Measurements from ENCODE around the gene CADM1. TPM values are rescaled to one million over a fixed set of nuclear protein-coding genes. Genes with fewer than 3 reads are reported as not detected.

The CADM1 gene
- total RNA-seq, 1 experiment from 2014 or later: 12.9 TPM

GRCh38 chr11:115447273-115447864, 56.8 kb downstream of the CADM1 start:
- no peaks in the 10 kb centered on the region for H3K36me3 ChIP-seq (ENCODE audit: insufficient read depth, low read length, poor library complexity, severe bottlenecking)
- no peak overlapping the region for H3K27ac ChIP-seq (ENCODE audit: low read depth, low read length, poor library complexity, severe bottlenecking)
- H3K9me3 ChIP-seq (ENCODE audit: low read depth, low read length, poor library complexity, severe bottlenecking): peaks cover 21% of the 10 kb centered on the region
- no peaks in the 10 kb centered on the region for H3K27me3 ChIP-seq (replicated peaks; ENCODE audit: insufficient read depth, low read depth, low read length, poor library complexity)
- no peak overlapping the region for H3K4me3 ChIP-seq (ENCODE audit: low read depth, low read length, poor library complexity, severe bottlenecking)
- DNase-seq (ENCODE audit: low spot score): no peak
- no peaks in the 10 kb centered on the region for H3K4me1 ChIP-seq (ENCODE audit: insufficient read depth, low read length, poor library complexity, severe bottlenecking)
- intact Hi-C loops (cut with micrococcal nuclease; ENCODE audit: unreplicated experiment): no loop called here
- POLR2A ChIA-PET (ENCODE audit: low non-redundant PET): no interaction called here
- TF ChIP-seq CTCF (conservative IDR thresholded peaks at IDR 0.05; ENCODE audit: low read depth, low read length) (no peak), EZH2 (IDR thresholded peaks at IDR 0.05; ENCODE audit: borderline replicate concordance, low read depth, low read length, poor library complexity, severe bottlenecking) (no peak)
- BruUV-seq (replicated peaks): no TSS peak
- CTCF ChIA-PET: no interaction called here

GRCh38 chr11:115446214-115446613, 58.0 kb downstream of the CADM1 start:
- Histone ChIP-seq H3K4me1 (ENCODE audit: insufficient read depth, low read length, poor library complexity, severe bottlenecking) (no peaks in the 10 kb centered on the region), H3K27ac (ENCODE audit: low read depth, low read length, poor library complexity, severe bottlenecking) (no peak overlapping the region), H3K27me3 (replicated peaks; ENCODE audit: insufficient read depth, low read depth, low read length, poor library complexity) (no peaks in the 10 kb centered on the region), H3K4me3 (ENCODE audit: low read depth, low read length, poor library complexity, severe bottlenecking) (no peak overlapping the region), H3K9me3 (ENCODE audit: low read depth, low read length, poor library complexity, severe bottlenecking) (peaks cover 21% of the 10 kb centered on the region), H3K36me3 (ENCODE audit: insufficient read depth, low read length, poor library complexity, severe bottlenecking) (no peaks in the 10 kb centered on the region)
- TF ChIP-seq CTCF (conservative IDR thresholded peaks at IDR 0.05; ENCODE audit: low read depth, low read length) (no peak), EZH2 (IDR thresholded peaks at IDR 0.05; ENCODE audit: borderline replicate concordance, low read depth, low read length, poor library complexity, severe bottlenecking) (no peak)
- ChIA-PET CTCF (no interaction called here), POLR2A (ENCODE audit: low non-redundant PET) (no interaction called here)
- no peak for DNase-seq (ENCODE audit: low spot score)
- BruUV-seq (replicated peaks): no TSS peak
- intact Hi-C loops (cut with micrococcal nuclease; ENCODE audit: unreplicated experiment): no loop called here

GRCh38 chr11:115444542-115444941, 59.7 kb downstream of the CADM1 start:
- TF ChIP-seq CTCF (conservative IDR thresholded peaks at IDR 0.05; ENCODE audit: low read depth, low read length) (no peak), EZH2 (IDR thresholded peaks at IDR 0.05; ENCODE audit: borderline replicate concordance, low read depth, low read length, poor library complexity, severe bottlenecking) (no peak)
- BruUV-seq (replicated peaks): no TSS peak
- no peaks in the 10 kb centered on the region for H3K36me3 ChIP-seq (ENCODE audit: insufficient read depth, low read length, poor library complexity, severe bottlenecking)
- intact Hi-C loops (cut with micrococcal nuclease; ENCODE audit: unreplicated experiment): no loop called here
- H3K9me3 ChIP-seq (ENCODE audit: low read depth, low read length, poor library complexity, severe bottlenecking): peaks cover 21% of the 10 kb centered on the region
- no peaks in the 10 kb centered on the region for H3K27me3 ChIP-seq (replicated peaks; ENCODE audit: insufficient read depth, low read depth, low read length, poor library complexity)
- POLR2A ChIA-PET (ENCODE audit: low non-redundant PET): no interaction called here
- no peak overlapping the region for H3K27ac ChIP-seq (ENCODE audit: low read depth, low read length, poor library complexity, severe bottlenecking)
- CTCF ChIA-PET: no interaction called here
- H3K4me3 ChIP-seq (ENCODE audit: low read depth, low read length, poor library complexity, severe bottlenecking): no peak overlapping the region
- no peaks in the 10 kb centered on the region for H3K4me1 ChIP-seq (ENCODE audit: insufficient read depth, low read length, poor library complexity, severe bottlenecking)
- DNase-seq (ENCODE audit: low spot score): no peak
